HepG2 (cell line): ENCODE data around the gene NKAIN4. TPM values are rescaled to one million over a fixed set of nuclear protein-coding genes. Genes with fewer than 3 reads are reported as not detected.

Source experiments
- CCAR2 ChIP-seq: fragments of 200-400 bp; formaldehyde crosslinking; optimal IDR thresholded peaks from 2 replicates; pipeline ENCODE3; 2018; ENCODE audit warnings: low read depth, mild to moderate bottlenecking, low read length, moderate library complexity
- ELF3 ChIP-seq: IDR thresholded peaks from 2 replicates; pipeline ENCODE4 v1.6.1; 2016; ENCODE audit warnings: missing genetic modification reagents, missing compliant biosample characterization
- IRF1 ChIP-seq: sonication (generic); formaldehyde crosslinking; IDR thresholded peaks from 2 replicates; pipeline ENCODE4 v1.4.0; 2020; ENCODE audit warnings: low read depth, mild to moderate bottlenecking, missing genetic modification reagents
- NFYB ChIP-seq: sonication (generic); formaldehyde crosslinking; IDR thresholded peaks from 2 replicates; pipeline ENCODE4 v1.4.0; 2020; ENCODE audit warnings: missing genetic modification reagents
- NR1H2 ChIP-seq: sonication (generic); formaldehyde crosslinking; IDR thresholded peaks from 2 replicates; pipeline ENCODE4 v1.8.1; 2022; ENCODE audit warnings: low read depth, missing genetic modification reagents, borderline replicate concordance
- PCBP1 ChIP-seq: fragments of 200-400 bp; formaldehyde crosslinking; IDR thresholded peaks from 2 replicates; pipeline ENCODE4 v1.6.1; 2017; ENCODE audit warnings: mild to moderate bottlenecking, low read depth, low read length, borderline replicate concordance
- SKI ChIP-seq: fragments of 450-650 bp; IDR thresholded peaks from one replicate; pipeline ENCODE4 v1.6.1; 2018; ENCODE audit warnings: mild to moderate bottlenecking; ENCODE audit not compliant: partially characterized antibody
- ZBTB21 ChIP-seq: sonication (generic); formaldehyde crosslinking; IDR thresholded peaks from 2 replicates; pipeline ENCODE4 v1.4.0; 2020; ENCODE audit warnings: missing genetic modification reagents
- ZFP41 ChIP-seq: sonication (generic); formaldehyde crosslinking; IDR thresholded peaks from 2 replicates; pipeline ENCODE4 v1.4.0; 2020; ENCODE audit warnings: mild to moderate bottlenecking, missing genetic modification reagents, borderline replicate concordance
- ZFP91 ChIP-seq: sonication (generic); formaldehyde crosslinking; IDR thresholded peaks from 2 replicates; pipeline ENCODE4 v1.9.0; 2022; ENCODE audit warnings: missing genetic modification reagents, mild to moderate bottlenecking, borderline replicate concordance
- ZMYM2 ChIP-seq: sonication (generic); formaldehyde crosslinking; IDR thresholded peaks from 2 replicates; pipeline ENCODE4 v1.8.0; 2022; ENCODE audit warnings: mild to moderate bottlenecking, missing genetic modification reagents
- ZNF432 ChIP-seq: sonication (generic); formaldehyde crosslinking; IDR thresholded peaks from 2 replicates; pipeline ENCODE4 v1.5.0; 2020; ENCODE audit warnings: missing genetic modification reagents, mild to moderate bottlenecking, borderline replicate concordance
- ZNF816 ChIP-seq: sonication (generic); formaldehyde crosslinking; IDR thresholded peaks from 2 replicates; pipeline ENCODE4 v1.8.0; 2022; ENCODE audit warnings: missing genetic modification reagents, mild to moderate bottlenecking, borderline replicate concordance
- polyA plus RNA-seq, 8 experiments: library from polyadenylated mRNA; depleted of rRNA in 3 of 8; stranded (reverse) in 7 of 8; unstranded in 1 of 8; fragments of >200 nt; fragmentation: Illumina TruSeq in 4 of 8; extraction: Trizol in 4 of 8; gene quantifications; 2 replicates each; pipeline versions ENCODE4 v1.2.1 to v1.2.3, GENCODE V29; 2011 to 2016; ENCODE audit warnings: low read depth in 4 of 8, missing spikeins in 1 of 8, mixed read lengths in 1 of 8; ENCODE audit not compliant: insufficient read depth in 1 of 8
- total RNA-seq, 5 experiments: library from RNA; depleted of rRNA; stranded (reverse); fragments of >200 nt; fragmentation: Illumina TruSeq; extraction: Trizol; gene quantifications; 2 replicates each; pipeline ENCODE4 v1.2.3, GENCODE V29; 2016; ENCODE audit warnings: low read depth in 1 of 5
- TF ChIP-seq, protein P1 (sequence below): sonication (generic); formaldehyde crosslinking; IDR thresholded peaks from 2 replicates; pipeline ENCODE4 v1.5.0; 2020; ENCODE audit warnings: mild to moderate bottlenecking, missing genetic modification reagents
- TF ChIP-seq, protein P2 (sequence below): sonication (generic); formaldehyde crosslinking; IDR thresholded peaks from 2 replicates; pipeline ENCODE4 v1.4.0; 2020; ENCODE audit warnings: mild to moderate bottlenecking, missing genetic modification reagents

NKAIN4 gene
- total and polyA plus RNA-seq, 2 of the 13 experiments (the other 11 are each of a cell fraction or from before 2014, with no cell fraction given), result not detected

GRCh38 chr20:63216041-63216848 is 38.0 kb downstream of the NKAIN4 start, which contains the start of gene YTHDF1 (continued):
- TF ChIP-seq ELF3 (CRISPR knock-in tag), result peak; percentile 59
- TF ChIP-seq IRF1 (CRISPR knock-in tag), result peak; percentile 95
- TF ChIP-seq ZNF816, result no peak
- TF ChIP-seq ZFP91, result peak; percentile 94
- TF ChIP-seq ZBTB21 (CRISPR knock-in tag), result no peak
- peak; percentile 61; the same call in 1 of the 2 replicates for TF ChIP-seq ZMYM2 (CRISPR knock-in tag)
- TF ChIP-seq ZFP41, result peak; percentile 91
- TF ChIP-seq SKI, result peak; percentile 94
- no peak for TF ChIP-seq CCAR2
- TF ChIP-seq, protein P1, sequence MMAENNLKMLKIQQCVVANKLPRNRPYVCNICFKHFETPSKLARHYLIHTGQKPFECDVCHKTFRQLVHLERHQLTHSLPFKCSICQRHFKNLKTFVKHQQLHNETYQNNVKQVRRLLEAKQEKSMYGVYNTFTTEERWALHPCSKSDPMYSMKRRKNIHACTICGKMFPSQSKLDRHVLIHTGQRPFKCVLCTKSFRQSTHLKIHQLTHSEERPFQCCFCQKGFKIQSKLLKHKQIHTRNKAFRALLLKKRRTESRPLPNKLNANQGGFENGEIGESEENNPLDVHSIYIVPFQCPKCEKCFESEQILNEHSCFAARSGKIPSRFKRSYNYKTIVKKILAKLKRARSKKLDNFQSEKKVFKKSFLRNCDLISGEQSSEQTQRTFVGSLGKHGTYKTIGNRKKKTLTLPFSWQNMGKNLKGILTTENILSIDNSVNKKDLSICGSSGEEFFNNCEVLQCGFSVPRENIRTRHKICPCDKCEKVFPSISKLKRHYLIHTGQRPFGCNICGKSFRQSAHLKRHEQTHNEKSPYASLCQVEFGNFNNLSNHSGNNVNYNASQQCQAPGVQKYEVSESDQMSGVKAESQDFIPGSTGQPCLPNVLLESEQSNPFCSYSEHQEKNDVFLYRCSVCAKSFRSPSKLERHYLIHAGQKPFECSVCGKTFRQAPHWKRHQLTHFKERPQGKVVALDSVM (CRISPR knock-in tag), result peak; percentile 42; the same call in 1 of the 2 replicates
- TF ChIP-seq, protein P2, sequence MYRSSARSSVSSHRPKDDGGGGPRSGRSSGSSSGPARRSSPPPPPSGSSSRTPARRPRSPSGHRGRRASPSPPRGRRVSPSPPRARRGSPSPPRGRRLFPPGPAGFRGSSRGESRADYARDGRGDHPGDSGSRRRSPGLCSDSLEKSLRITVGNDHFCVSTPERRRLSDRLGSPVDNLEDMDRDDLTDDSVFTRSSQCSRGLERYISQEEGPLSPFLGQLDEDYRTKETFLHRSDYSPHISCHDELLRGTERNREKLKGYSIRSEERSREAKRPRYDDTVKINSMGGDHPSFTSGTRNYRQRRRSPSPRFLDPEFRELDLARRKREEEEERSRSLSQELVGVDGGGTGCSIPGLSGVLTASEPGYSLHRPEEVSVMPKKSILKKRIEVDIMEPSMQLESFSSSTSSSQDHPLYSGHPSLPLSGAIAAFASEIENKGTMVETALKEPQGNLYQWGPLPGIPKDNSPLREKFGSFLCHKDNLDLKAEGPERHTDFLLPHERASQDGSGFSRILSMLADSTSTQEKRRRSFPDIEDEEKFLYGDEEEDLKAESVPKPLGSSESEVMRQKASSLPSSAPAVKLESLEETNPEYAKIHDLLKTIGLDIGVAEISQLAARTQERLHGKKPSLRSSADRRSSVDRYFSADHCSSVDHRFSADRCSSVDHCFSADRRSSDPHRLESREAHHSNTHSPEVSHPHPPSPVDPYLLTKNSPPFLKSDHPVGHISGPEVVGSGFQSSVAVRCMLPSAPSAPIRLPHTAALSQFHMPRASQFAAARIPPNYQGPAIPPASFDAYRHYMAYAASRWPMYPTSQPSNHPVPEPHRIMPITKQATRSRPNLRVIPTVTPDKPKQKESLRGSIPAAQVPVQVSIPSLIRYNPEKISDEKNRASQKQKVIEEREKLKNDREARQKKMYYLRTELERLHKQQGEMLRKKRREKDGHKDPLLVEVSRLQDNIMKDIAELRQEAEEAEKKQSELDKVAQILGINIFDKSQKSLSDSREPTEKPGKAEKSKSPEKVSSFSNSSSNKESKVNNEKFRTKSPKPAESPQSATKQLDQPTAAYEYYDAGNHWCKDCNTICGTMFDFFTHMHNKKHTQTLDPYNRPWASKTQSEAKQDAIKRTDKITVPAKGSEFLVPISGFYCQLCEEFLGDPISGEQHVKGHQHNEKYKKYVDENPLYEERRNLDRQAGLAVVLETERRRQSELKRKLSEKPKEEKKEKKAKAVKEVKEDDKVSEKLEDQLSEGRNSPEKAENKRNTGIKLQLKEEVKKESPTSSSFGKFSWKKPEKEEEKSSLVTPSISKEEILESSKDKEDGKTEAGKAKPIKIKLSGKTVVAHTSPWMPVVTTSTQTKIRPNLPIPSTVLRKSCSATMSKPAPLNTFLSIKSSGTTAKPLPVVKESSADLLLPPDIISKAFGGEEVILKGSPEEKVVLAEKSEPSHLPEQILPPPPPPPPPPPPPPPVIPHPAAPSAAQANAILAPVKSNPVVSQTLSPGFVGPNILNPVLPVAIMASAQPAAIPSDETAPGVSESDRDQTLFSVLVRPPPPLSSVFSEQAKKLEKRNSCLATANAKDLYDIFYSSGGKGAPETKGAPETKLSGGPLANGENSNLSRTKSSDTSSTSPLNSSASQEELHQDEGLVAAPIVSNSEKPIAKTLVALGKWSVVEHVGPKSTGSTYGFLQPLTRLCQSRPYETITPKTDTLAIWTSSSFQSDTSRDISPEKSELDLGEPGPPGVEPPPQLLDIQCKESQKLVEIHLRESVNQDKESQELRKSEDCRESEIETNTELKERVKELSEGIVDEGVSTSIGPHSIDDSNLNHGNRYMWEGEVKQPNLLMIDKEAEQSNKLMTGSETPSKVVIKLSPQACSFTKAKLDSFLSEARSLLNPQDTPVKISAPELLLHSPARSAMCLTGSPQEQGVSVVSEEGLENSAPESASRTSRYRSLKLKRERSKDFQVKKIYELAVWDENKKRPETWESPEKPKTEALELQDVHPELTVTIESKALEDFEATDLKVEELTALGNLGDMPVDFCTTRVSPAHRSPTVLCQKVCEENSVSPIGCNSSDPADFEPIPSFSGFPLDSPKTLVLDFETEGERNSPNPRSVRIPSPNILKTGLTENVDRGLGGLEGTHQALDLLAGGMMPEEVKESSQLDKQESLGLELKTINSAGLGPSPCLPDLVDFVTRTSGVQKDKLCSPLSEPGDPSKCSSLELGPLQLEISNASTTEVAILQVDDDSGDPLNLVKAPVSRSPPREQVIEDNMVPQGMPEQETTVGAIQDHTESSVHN (CRISPR knock-in tag), result peak; percentile 89; the same call in 1 of the 2 replicates
- no peak for TF ChIP-seq ZNF432 (CRISPR knock-in tag)
- TF ChIP-seq NR1H2, result no peak
- TF ChIP-seq PCBP1, result no peak
- TF ChIP-seq NFYB (CRISPR knock-in tag), result peak; percentile 26; the same call in 1 of the 2 replicates
